Measurements from ENCODE around the gene GPER1. TPM values are rescaled to one million over a fixed set of nuclear protein-coding genes. Genes with fewer than 3 reads are reported as not detected.
"Not testable (repeated sequence)": the region's sequence is repeated elsewhere in the genome, so short reads cannot be mapped to it uniquely, and the experiment has no call there.

GPER1 gene
- total RNA-seq: 10 to 100 TPM in 1 of 4 donors, 1 to 10 TPM in 3; 7.1 to 20.2 (median 7.8) TPM

GRCh38 chr7:1087952-1088920 is at the start of gene GPER1:
Gene GPER1 (plus strand): TSS chr7:1088113. CDS start chr7:1091729, 3,616 bp downstream.
- peak within 1 kb of the TSS; percentile 37 to 52 for H3K4me3 ChIP-seq
- no peaks in the 10 kb centered on the region for H3K27me3 ChIP-seq
- WGBS, 2 donors (ENCODE audit: low coverage in 1 of 2): 0 to 18% methylated on average over 7 of the region's 28 CpGs
- H3K36me3 ChIP-seq: peaks cover 0 to 24% of the 10 kb centered on the region in 2 donors
- H3K4me1 ChIP-seq: peaks cover 0 to 43% (median 23%) of the 10 kb centered on the region in 3 donors
- H3K27ac ChIP-seq: peak within 1 kb of the TSS; percentile 48 to 88 (median 86)
- no peaks in the 10 kb centered on the region for H3K9me3 ChIP-seq
- peak; percentile 14 to 19 for TF ChIP-seq POLR2A (IDR thresholded peaks at IDR 0.05)
- peak in 1 of 4 experiments; percentile 20 for TF ChIP-seq CTCF (IDR thresholded peaks at IDR 0.05)
- TF ChIP-seq EP300 (IDR thresholded peaks at IDR 0.05): no peak
- TF ChIP-seq POLR2AphosphoS5 (IDR thresholded peaks at IDR 0.05): peak; percentile 49
- ATAC-seq: peak; percentile 85

GRCh38 chr7:1040233-1040632 is 47.7 kb upstream of the GPER1 start:
- WGBS, 2 donors (ENCODE audit: low coverage in 1 of 2): 100% methylated on average over 1 of the region's 1 CpG; no CpG with 5 or more reads in 1 of the 2 donors
- peak overlapping the region in 1 of 4 donors; percentile 97 for H3K27ac ChIP-seq
- H3K36me3 ChIP-seq, H3K4me3 ChIP-seq, ATAC-seq, H3K9me3 ChIP-seq, H3K27me3 ChIP-seq: not testable (repeated sequence)
- peaks cover 0 to 47% (median 22%) of the 10 kb centered on the region in 3 donors for H3K4me1 ChIP-seq

GRCh38 chr7:1040790-1041189 is 47.1 kb upstream of the GPER1 start:
- H3K9me3 ChIP-seq: no peaks in the 10 kb centered on the region
- peak overlapping the region in 1 of 2 donors; percentile 16 for H3K4me3 ChIP-seq
- no peaks in the 10 kb centered on the region for H3K27me3 ChIP-seq
- H3K36me3 ChIP-seq: no peaks in the 10 kb centered on the region
- peaks cover 0 to 53% (median 28%) of the 10 kb centered on the region in 3 donors for H3K4me1 ChIP-seq
- peak overlapping the region in 2 of 4 donors; percentile 41 to 97 for H3K27ac ChIP-seq
- no peak for ATAC-seq
- TF ChIP-seq CTCF (IDR thresholded peaks at IDR 0.05): no peak
- TF ChIP-seq EP300 (IDR thresholded peaks at IDR 0.05): no peak
- WGBS, 2 donors (ENCODE audit: low coverage in 1 of 2): 11% methylated on average over 11 of the region's 16 CpGs; no CpG with 5 or more reads in 1 of the 2 donors

GRCh38 chr7:1041551-1042491 is 46.1 kb upstream of the GPER1 start:
- H3K4me1 ChIP-seq: peaks cover 0 to 63% (median 30%) of the 10 kb centered on the region in 3 donors
- no peaks in the 10 kb centered on the region for H3K27me3 ChIP-seq
- ATAC-seq: no peak
- 72 to 100% methylated on average over 1 to 6 of the region's 40 CpGs for WGBS, 2 donors (ENCODE audit: low coverage in 1 of 2)
- H3K27ac ChIP-seq: peak overlapping the region in 3 of 4 donors; percentile 28 to 97 (median 84)
- no peaks in the 10 kb centered on the region for H3K9me3 ChIP-seq
- H3K4me3 ChIP-seq: no peak overlapping the region
- no peaks in the 10 kb centered on the region for H3K36me3 ChIP-seq
- TF ChIP-seq POLR2AphosphoS5 (IDR thresholded peaks at IDR 0.05): no peak
- TF ChIP-seq POLR2A (IDR thresholded peaks at IDR 0.05): no peak
- no peak for TF ChIP-seq CTCF (IDR thresholded peaks at IDR 0.05)
- no peak for TF ChIP-seq EP300 (IDR thresholded peaks at IDR 0.05)

- TF ChIP-seq POLR2AphosphoS5 (IDR thresholded peaks at IDR 0.05) (no peak), POLR2A (IDR thresholded peaks at IDR 0.05) (no peak), CTCF (IDR thresholded peaks at IDR 0.05) (no peak), EP300 (IDR thresholded peaks at IDR 0.05) (no peak)
- ATAC-seq: no peak
- WGBS, 2 donors (ENCODE audit: low coverage in 1 of 2): 100% methylated on average over 1 of the region's 7 CpGs; no CpG with 5 or more reads in 1 of the 2 donors
- H3K9me3 ChIP-seq: no peaks in the 10 kb centered on the region
- H3K27ac ChIP-seq: peak overlapping the region in 3 of 4 donors; percentile 28 to 97 (median 84)
- no peak overlapping the region for H3K4me3 ChIP-seq
- H3K27me3 ChIP-seq: no peaks in the 10 kb centered on the region
- H3K4me1 ChIP-seq: peaks cover 0 to 69% (median 30%) of the 10 kb centered on the region in 3 donors
- H3K36me3 ChIP-seq: no peaks in the 10 kb centered on the region
Observed at GRCh38 chr7:1042492-1042833, 45.5 kb upstream of the GPER1 start.
